Esophagus squamous epithelium (tissue), 4 donors: ENCODE measurements around the gene CKLF.

ENCODE experiments used
- POLR2A ChIP-seq, 4 donors: fragments of 450-650 bp; IDR thresholded peaks; one replicate each; pipeline ENCODE4 v1.6.1; 2017; ENCODE audit warnings: antibody characterized with exemption in 4 of 4, mild to moderate bottlenecking in 4 of 4, moderate library complexity in 3 of 4
- TF ChIP-seq, protein P1 (sequence below), 6 experiments: fragments of 450-650 bp in 4 of 6; fragments of 200-600 bp in 2 of 6; sonication (generic) in 2 of 6; IDR thresholded peaks; one replicate each; pipeline ENCODE4 v1.5.1; 2016 to 2019; ENCODE audit warnings: antibody characterized with exemption in 6 of 6, mild to moderate bottlenecking in 4 of 6, moderate library complexity in 4 of 6

GRCh38 chr16:66503030-66503429 is 49.3 kb upstream of the CKLF start:
- TF ChIP-seq POLR2A (IDR thresholded peaks at IDR 0.05): no peak
- TF ChIP-seq, protein P1, sequence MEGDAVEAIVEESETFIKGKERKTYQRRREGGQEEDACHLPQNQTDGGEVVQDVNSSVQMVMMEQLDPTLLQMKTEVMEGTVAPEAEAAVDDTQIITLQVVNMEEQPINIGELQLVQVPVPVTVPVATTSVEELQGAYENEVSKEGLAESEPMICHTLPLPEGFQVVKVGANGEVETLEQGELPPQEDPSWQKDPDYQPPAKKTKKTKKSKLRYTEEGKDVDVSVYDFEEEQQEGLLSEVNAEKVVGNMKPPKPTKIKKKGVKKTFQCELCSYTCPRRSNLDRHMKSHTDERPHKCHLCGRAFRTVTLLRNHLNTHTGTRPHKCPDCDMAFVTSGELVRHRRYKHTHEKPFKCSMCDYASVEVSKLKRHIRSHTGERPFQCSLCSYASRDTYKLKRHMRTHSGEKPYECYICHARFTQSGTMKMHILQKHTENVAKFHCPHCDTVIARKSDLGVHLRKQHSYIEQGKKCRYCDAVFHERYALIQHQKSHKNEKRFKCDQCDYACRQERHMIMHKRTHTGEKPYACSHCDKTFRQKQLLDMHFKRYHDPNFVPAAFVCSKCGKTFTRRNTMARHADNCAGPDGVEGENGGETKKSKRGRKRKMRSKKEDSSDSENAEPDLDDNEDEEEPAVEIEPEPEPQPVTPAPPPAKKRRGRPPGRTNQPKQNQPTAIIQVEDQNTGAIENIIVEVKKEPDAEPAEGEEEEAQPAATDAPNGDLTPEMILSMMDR (IDR thresholded peaks at IDR 0.05): no peak
